ENCODE measurements around the gene RPS6KA2.

RPS6KA2 gene

GRCh38 chr6:166492092-166492741 is 134.8 kb downstream of the RPS6KA2 start:
- in situ Hi-C loops (cut with MboI; ENCODE audit: low sequenced_read_pairs) = no loop called here

- in situ Hi-C loops (cut with MboI; ENCODE audit: low sequenced_read_pairs) = no loop called here
These were observed 136.2 kb downstream of the RPS6KA2 start for GRCh38 chr6:166490671-166491500.

- in situ Hi-C loops (cut with MboI; ENCODE audit: low sequenced_read_pairs) = no loop called here
These were observed 137.5 kb downstream of the RPS6KA2 start for GRCh38 chr6:166489301-166490155.

GRCh38 chr6:166488701-166489100 is 138.3 kb downstream of the RPS6KA2 start:
- in situ Hi-C loops (cut with MboI; ENCODE audit: low sequenced_read_pairs) = no loop called here

- in situ Hi-C loops (cut with MboI; ENCODE audit: low sequenced_read_pairs) = no loop called here
These were observed 138.9 kb downstream of the RPS6KA2 start for GRCh38 chr6:166488076-166488685.

- in situ Hi-C loops (cut with MboI; ENCODE audit: low sequenced_read_pairs) = no loop called here
These were observed 139.9 kb downstream of the RPS6KA2 start for GRCh38 chr6:166487148-166487547.

GRCh38 chr6:166486536-166486880 is 140.5 kb downstream of the RPS6KA2 start:
- in situ Hi-C loops (cut with MboI; ENCODE audit: low sequenced_read_pairs) = no loop called here

- in situ Hi-C loops (cut with MboI; ENCODE audit: low sequenced_read_pairs) = no loop called here
These were observed 141.2 kb downstream of the RPS6KA2 start for GRCh38 chr6:166485651-166486535.

GRCh38 chr6:166484863-166485262 is 142.2 kb downstream of the RPS6KA2 start:
- in situ Hi-C loops (cut with MboI; ENCODE audit: low sequenced_read_pairs) = no loop called here

- in situ Hi-C loops (cut with MboI; ENCODE audit: low sequenced_read_pairs) = no loop called here
These were observed 143.3 kb downstream of the RPS6KA2 start for GRCh38 chr6:166483573-166484250.

GRCh38 chr6:166483026-166483425 is 144.0 kb downstream of the RPS6KA2 start:
- in situ Hi-C loops (cut with MboI; ENCODE audit: low sequenced_read_pairs) = no loop called here

- in situ Hi-C loops (cut with MboI; ENCODE audit: low sequenced_read_pairs) = no loop called here
These were observed 148.1 kb downstream of the RPS6KA2 start for GRCh38 chr6:166478782-166479592.

- in situ Hi-C loops (cut with MboI; ENCODE audit: low sequenced_read_pairs) = no loop called here
These were observed 149.2 kb downstream of the RPS6KA2 start for GRCh38 chr6:166477647-166478365.

- in situ Hi-C loops (cut with MboI; ENCODE audit: low sequenced_read_pairs) = no loop called here
These were observed 150.3 kb downstream of the RPS6KA2 start for GRCh38 chr6:166476634-166477215.

GRCh38 chr6:166476061-166476591 is 150.9 kb downstream of the RPS6KA2 start:
- in situ Hi-C loops (cut with MboI; ENCODE audit: low sequenced_read_pairs) = no loop called here

GRCh38 chr6:166474721-166475565 is 152.1 kb downstream of the RPS6KA2 start:
- in situ Hi-C loops (cut with MboI; ENCODE audit: low sequenced_read_pairs) = no loop called here

All from hTERT RPE-1 (cell line).